GM08714 (cell line): ENCODE results near the gene ZNF397.

Experiments
- H3K4me3 ChIP-seq: fragments of 200-500 bp; sonication (Bioruptor generic); 2 replicates; pipeline ENCODE4 v1.5.1; 2014; ENCODE audit warnings: mild to moderate bottlenecking, low read length, inconsistent platforms
- ZNF274 ChIP-seq: IDR thresholded peaks from 2 replicates; pipeline ENCODE4 v1.6.1; 2012; ENCODE audit warnings: mild to moderate bottlenecking, low read depth, low read length

ZNF397 gene

DNA sequence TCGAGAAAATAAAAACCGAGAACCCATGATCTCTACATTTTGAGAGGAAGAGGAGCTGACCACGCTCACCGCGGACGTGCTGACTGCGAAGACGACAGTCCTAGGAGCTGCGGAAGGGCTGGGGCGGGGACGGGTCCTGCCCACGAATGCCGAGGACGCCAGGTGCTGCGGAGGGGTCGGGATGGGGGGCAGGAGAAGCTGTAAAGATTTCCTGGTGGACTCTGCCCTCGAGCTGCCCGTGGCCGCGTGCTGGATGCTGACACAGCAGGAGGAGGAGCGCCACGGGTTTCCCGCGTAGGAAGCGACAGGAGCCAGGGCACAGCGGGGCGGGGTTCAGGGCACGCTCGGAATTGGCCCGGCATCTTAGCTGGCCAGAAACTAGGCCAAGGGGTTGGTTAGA is 27.0 kb downstream of the ZNF397 start:
- TF ChIP-seq ZNF274, result no peak
- peak overlapping the region; percentile 51; the same call in 1 of the 2 replicates for H3K4me3 ChIP-seq

DNA sequence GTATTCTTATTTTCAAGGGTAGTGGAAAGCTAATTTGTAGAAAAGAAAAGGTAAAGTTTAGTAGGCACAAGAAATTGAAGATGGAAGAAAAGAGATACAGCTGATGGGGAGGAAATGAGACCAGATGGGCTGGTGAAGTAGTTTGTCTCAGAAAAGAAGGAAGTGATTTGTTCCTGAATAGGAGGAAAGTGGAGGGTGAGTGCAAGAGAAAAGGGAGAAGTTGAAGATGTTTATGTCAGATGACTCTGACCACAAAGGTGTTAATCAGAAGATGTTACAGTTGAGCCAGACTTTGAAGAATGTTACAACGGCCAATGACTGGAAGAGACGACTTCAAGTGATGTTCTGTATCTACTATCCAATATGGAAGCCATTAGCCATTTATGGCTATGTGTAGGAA is 28.0 kb downstream of the ZNF397 start:
- no peak for TF ChIP-seq ZNF274
- no peak overlapping the region for H3K4me3 ChIP-seq

DNA sequence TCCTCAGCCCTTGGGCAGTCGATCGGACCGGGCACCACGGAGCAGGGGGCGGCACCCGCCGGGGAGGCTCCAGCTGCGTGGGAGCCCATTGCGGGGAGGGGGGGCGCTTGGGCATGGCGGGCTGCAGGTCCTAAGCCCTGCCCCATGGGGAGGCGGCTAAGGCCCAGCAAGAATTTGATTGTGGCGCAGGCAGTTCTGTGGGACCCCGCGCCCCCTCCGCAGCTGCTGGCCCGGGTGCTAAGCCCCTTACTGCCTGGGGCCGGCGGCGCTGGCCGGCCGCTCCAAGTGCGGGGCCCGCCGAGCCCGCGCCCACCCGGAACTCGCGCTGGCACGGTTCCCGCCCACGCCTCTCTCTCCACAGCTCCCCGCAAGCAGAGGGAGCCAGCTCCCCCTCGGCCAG is 30.8 kb downstream of the ZNF397 start:
- H3K4me3 ChIP-seq, result no peak overlapping the region
- TF ChIP-seq ZNF274, result no peak

DNA sequence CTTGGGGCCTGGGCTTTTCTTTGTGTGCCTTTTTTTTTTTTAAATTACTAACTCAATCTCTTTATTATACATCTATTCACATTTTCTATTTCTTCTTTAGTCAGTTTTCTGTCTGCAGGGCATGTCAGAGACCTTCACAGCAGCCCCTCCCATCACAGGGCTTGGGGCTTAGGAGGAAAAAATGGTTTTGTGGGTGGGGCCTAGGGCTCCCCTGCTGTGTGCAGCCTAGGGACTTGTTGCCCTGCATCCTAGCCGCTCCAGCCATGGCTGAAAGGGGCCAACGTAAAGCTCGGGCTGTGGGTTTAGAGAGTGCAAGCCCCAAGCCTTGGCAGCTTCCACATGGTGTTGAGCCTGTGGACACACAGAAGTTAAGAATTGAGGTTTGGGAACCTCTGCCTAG is 35.4 kb downstream of the ZNF397 start:
- TF ChIP-seq ZNF274, result no peak
- H3K4me3 ChIP-seq, result no peak overlapping the region

DNA sequence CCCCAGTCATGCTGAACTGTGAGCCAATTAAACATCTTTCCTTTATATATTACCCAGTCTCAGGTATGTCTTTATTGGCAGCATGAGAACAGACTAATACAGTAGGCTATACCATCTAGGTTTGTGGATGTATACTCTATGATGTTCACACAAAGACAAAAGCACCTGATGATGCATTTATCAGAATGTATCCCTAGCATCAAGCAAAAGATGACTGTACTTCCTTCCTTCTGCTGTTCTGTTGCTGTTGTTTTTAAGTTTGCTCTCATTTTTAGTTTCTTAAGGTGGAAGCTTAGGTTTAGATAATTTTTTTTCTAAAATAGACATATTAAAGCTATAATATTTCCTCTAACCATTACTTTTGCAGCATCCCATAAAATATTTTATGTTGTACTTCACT is 36.8 kb downstream of the ZNF397 start:
- H3K4me3 ChIP-seq, result no peak overlapping the region
- TF ChIP-seq ZNF274, result no peak

DNA sequence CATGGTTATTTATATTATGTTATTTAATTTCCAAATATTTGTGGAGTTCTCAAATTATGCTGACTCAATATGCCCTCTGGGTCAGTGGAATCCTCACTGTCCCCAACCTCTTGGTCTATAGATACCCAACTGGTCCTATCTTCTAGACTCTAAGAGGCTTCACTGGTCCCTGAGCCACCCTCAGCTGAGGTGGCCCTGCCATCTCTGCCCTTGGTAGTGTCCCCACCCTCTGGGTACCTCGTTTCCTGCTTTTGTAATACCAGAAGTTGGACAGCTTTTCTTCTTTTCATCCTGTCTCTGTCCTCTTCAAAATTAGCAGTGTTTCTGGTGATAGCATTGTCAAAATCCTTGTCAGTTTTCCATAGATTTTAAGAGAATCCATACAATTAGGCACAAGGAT is 37.3 kb downstream of the ZNF397 start:
- TF ChIP-seq ZNF274, result no peak
- no peak overlapping the region for H3K4me3 ChIP-seq

DNA sequence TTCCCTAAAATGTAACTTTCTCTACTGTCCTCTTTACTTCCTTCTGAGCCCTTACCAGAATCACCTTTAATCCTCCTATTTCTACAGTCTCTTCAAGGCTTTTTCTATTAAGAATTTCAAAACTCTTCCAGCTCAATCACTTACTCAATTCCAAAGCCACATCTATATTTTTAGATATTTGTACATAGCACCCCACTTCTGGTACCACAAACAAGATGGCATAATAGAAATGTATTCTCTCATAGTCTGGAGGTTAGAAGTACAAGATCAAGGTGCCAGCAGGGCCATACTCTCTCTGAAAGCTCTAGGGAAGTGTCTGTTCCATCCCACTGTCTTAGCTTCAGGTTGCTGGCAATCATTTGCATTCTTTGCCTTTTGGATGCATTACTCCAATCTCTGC is 38.1 kb downstream of the ZNF397 start:
- no peak overlapping the region for H3K4me3 ChIP-seq
- no peak for TF ChIP-seq ZNF274

DNA sequence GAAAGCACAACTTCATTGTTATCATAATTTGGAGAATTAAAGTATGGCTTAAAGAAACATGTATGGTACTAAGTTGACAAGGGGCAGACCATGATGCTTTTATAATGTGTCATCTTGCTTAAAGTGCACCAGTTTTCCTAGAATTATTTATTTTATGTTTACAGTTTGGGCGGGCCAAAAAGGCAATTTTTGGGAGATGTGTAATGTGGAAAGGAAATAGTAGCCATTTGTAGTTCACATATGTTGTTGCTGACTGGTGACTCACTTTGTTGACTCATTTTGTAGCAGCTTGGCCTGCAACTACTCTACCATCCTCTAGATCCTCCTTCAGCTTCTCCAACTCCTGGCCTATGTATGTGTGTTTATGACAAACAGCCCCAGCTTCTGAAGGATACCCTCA is 41.5 kb downstream of the ZNF397 start:
- no peak overlapping the region for H3K4me3 ChIP-seq
- no peak for TF ChIP-seq ZNF274

DNA sequence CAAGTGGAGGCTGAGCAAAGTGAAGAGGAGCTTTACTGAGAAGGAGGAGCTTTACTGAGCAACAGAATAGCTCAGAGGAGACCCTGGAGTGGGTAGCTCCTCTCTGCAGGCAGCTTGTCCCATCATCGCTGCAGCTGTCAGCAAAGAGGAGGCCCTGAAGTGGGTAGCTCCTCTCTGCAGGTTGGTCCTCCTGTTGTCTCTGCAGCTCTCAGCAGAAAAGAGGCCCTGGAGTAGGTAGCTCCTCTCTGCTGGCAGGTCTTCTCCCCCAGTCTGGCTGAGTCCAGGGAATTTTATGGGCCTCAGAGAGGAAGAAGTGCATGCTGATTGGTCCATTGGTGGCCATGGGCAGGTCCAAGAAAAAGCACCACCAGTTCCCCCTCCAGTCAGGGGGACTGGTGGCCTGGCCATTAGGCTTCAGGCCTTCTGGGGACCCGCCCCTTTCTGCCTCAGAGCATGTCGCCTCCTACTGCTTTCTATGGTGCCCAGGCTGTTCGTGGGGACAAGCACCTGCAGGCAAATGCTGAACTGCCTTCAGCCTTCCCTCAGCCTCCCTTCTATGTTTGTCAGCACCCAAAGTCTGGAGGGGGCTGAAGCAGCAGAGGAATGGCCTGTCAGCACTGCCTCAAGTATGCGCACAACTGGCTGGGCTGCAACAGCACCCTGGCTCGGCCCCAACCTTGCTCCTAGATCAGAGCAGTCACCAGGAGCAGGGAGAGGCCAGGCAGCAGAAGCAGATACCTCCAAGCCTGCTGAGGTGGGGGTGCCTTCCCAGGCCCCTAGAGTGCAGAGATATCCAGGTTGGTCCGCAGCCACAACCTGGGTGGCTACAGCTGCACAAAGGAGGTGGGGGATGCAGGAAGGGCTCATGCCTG is 43.3 kb downstream of the ZNF397 start:
- no peak overlapping the region for H3K4me3 ChIP-seq
- no peak for TF ChIP-seq ZNF274

DNA sequence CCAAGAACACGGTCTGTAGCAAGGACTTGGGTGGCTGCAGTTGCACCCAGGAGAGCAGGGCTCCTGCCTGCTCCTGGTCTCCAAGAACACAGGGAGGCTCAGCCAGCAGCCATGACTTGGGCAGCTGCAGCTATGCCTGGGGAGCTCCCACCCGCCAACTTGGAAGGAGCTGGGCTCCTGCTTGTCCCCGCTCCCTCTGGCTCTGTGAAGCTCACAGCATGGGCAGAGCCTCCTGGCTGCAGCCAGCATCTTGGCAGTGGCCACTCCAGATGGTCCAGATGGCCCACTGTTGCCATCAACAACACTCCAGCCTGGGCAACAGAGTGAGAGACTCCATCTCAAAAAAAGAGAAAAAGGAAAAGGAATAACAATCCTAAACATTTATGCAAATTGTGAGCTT is 44.0 kb downstream of the ZNF397 start:
- H3K4me3 ChIP-seq, result no peak overlapping the region
- no peak for TF ChIP-seq ZNF274

DNA sequence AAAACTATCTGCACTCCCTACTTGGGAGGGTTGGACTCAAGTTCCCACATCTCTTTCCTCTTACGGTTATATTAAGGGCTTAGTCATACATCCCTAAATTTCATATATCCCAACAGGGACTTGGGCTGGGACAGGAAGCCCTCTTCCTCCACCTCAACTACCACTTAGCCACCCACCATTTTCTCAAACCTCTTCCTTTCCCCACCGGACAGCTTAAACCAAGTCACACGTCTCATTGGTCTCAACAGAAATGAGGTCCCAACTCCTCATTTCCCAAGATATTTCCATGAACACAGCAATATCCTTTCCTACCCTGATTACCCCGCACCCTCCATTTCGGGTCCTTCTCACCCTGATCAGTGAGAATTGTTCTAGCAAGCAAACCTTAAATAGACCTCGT is 48.5 kb downstream of the ZNF397 start:
- H3K4me3 ChIP-seq, result peak overlapping the region; percentile 83
- TF ChIP-seq ZNF274, result no peak

DNA sequence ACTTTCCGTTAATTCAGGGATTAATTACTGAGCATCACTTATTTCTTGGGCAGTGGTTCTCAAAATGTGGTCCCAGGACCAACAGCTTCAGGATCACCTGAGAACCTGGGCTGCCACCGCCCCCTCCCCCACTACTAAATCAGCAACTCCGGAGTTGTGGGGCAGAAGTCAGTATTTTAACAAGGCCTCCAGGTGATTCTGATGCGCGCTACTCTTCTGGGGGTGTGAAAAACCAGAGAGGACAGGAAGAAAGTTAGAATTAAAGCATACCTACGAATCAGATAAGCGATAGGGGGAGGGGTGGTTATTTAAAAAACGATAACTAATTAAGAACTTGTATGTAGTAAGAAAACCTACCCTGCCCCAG is 48.9 kb downstream of the ZNF397 start:
- no peak for TF ChIP-seq ZNF274
- H3K4me3 ChIP-seq, result peak overlapping the region; percentile 83

DNA sequence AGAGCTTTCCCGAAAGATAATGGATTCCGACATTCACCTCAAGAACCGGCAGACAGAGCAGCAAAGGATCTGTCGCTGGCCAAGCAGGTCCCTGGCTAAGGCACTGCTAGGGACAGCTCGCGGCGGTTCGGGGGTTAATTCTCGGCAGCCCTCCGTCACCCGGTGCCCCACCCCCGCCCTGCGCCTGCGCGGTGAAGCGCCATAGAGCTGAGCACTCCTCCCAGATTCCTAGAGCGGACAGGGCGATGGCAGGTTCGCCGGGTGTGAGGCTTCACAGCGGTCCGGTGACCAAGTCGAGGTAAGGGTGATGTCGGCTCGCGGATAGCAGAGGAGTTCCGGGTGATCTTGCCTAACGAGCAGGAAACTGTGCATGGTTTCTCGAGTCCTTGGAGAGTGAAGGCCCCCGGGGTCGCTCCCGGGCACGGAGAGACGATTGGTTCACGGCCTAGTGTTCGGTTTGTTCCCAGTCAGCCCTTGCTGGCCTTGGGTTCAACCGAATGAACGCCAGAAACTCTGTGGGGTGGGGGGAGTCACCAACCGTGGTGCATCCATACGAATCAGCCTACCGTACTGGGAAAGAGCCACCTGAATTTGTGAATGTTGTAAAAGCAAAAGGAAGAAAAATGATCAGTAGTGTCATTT is 49.4 kb downstream of the ZNF397 start, which contains the start of gene ZSCAN30:
ZSCAN30 (minus strand) TSS at position 136 of the 642 bp plus-strand sequence. CDS start 25,877 bp downstream, outside the sequence.
- TF ChIP-seq ZNF274, result no peak
- peak within 1 kb of the TSS; percentile 83 for H3K4me3 ChIP-seq

DNA sequence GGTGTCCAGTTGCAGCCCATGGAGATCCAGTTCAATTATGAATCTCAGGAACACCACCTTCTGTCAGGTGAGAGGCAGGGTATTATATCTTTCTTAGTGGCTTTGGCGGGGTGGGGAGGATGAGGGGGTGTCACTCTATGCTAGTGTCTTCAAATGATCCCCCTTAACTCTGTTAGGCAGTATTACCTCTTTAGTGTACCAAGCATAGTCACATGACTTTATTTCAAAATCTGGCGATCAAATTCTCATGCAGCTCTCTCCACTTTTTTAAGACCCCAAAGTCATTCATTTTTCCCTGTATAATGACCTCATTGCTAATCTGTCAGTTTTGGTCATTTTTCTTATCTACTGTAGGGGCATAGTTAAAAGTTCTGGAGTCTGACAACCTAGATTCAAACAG is 50.3 kb downstream of the ZNF397 start:
- H3K4me3 ChIP-seq, result peak overlapping the region; percentile 83
- no peak for TF ChIP-seq ZNF274

DNA sequence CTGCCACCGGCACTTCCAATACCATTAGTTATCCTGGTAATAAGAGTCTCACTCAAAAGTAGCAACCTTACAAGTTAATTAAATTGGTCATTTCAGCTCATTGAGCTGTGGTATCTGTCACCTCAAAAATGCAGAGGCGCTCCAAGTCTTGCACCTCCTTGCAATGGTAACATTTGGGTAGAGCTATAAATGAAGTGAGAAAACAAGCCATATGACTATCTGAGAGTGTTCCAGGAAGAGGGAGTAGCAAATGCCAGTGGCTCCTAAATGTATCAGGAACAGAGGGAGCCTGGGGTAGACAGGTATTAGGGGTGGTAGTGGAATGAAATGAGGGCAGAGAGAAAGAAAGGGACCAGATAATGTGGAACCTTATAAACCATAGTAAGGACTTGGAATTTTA is 55.2 kb downstream of the ZNF397 start:
- H3K4me3 ChIP-seq, result no peak overlapping the region
- TF ChIP-seq ZNF274, result no peak
